Upper lobe of left lung (tissue), 4 donors: ENCODE results near the gene NT5M.

Experiments
- EP300 ChIP-seq, 4 donors: sonication (generic); formaldehyde crosslinking; IDR thresholded peaks; one replicate each; pipeline ENCODE4 v1.5.1; 2017; ENCODE audit warnings: antibody characterized with exemption in 4 of 4, control low read depth in 2 of 4
- POLR2A ChIP-seq, 4 donors: fragments of 450-650 bp; IDR thresholded peaks; one replicate each; pipeline ENCODE4 v1.5.1; 2016 to 2017; ENCODE audit warnings: antibody characterized with exemption in 4 of 4, mild to moderate bottlenecking in 2 of 4
- POLR2AphosphoS5 ChIP-seq, 2 donors: sonication (generic); formaldehyde crosslinking; IDR thresholded peaks; one replicate each; pipeline ENCODE4 v1.5.1; 2017; ENCODE audit warnings: antibody characterized with exemption in 2 of 2
- TF ChIP-seq, protein P1 (sequence below), 6 experiments: fragments of 450-650 bp in 4 of 6; fragments of 200-600 bp in 2 of 6; sonication (generic) in 2 of 6; IDR thresholded peaks; one replicate each; pipeline ENCODE4 v1.5.1; 2016 to 2019; ENCODE audit warnings: antibody characterized with exemption in 6 of 6

DNA sequence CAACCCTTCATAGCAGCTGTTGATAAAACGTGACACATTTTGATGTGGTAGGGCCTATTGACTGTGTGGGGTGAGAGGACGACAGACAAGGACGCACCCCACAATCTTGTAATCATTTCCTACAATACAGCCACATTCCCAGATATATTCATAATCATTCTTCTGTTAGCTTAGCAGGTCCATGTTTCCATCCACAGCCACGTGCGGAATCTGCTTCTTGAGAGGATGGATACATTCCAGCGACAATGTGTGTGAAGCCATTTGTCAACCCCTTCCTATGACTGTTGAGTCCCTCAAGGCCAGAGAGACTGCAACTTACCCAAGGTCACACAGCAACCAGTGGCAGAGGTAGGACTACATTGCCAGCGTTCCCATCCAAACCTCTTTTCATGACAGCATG lies 13.5 kb upstream of the NT5M start:
- TF ChIP-seq POLR2A (IDR thresholded peaks at IDR 0.05) (no peak), POLR2AphosphoS5 (IDR thresholded peaks at IDR 0.05) (no peak), EP300 (IDR thresholded peaks at IDR 0.05) (no peak)
- TF ChIP-seq, protein P1, sequence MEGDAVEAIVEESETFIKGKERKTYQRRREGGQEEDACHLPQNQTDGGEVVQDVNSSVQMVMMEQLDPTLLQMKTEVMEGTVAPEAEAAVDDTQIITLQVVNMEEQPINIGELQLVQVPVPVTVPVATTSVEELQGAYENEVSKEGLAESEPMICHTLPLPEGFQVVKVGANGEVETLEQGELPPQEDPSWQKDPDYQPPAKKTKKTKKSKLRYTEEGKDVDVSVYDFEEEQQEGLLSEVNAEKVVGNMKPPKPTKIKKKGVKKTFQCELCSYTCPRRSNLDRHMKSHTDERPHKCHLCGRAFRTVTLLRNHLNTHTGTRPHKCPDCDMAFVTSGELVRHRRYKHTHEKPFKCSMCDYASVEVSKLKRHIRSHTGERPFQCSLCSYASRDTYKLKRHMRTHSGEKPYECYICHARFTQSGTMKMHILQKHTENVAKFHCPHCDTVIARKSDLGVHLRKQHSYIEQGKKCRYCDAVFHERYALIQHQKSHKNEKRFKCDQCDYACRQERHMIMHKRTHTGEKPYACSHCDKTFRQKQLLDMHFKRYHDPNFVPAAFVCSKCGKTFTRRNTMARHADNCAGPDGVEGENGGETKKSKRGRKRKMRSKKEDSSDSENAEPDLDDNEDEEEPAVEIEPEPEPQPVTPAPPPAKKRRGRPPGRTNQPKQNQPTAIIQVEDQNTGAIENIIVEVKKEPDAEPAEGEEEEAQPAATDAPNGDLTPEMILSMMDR (IDR thresholded peaks at IDR 0.05) = no peak
